ENCODE measurements around the gene ERBB3. TPM values are rescaled to one million over a fixed set of nuclear protein-coding genes. Genes with fewer than 3 reads are reported as not detected.

The ERBB3 gene
- total RNA-seq, 1 experiment from 2014 or later: 56.5 TPM

- H2BK5ac ChIP-seq (ENCODE audit: insufficient read length, low read length): no peak overlapping the region
- H3K27ac Mint-ChIP-seq: no peak overlapping the region; a peak in 1 of 7 replicates
- H3K27me3 Mint-ChIP-seq (ENCODE audit: low read depth): no peaks in the 10 kb centered on the region
- DNase-seq: no peak
- H2BK120ac ChIP-seq (ENCODE audit: low read depth, low read length, poor library complexity, severe bottlenecking): no peak overlapping the region
- no peak overlapping the region for H3T11ph ChIP-seq (ENCODE audit: low read length)
- H3K4ac ChIP-seq (ENCODE audit: low read depth, low read length): no peak overlapping the region
- no peaks in the 10 kb centered on the region; a peak in 1 of 5 replicates for H3K9me3 Mint-ChIP-seq
- no peak overlapping the region for H3K4me3 Mint-ChIP-seq
- no peak overlapping the region for H2AK5ac ChIP-seq (ENCODE audit: insufficient read length, low read length)
- no peak overlapping the region for H2BK20ac ChIP-seq (ENCODE audit: low read depth, low read length, poor library complexity, severe bottlenecking)
- H3K36me3 Mint-ChIP-seq (ENCODE audit: insufficient read depth in 1 of 3, low read depth in 3 of 3): peaks cover 77 to 93% (median 91%) of the 10 kb centered on the region in 3 experiments
- no peaks in the 10 kb centered on the region for H4K20me1 ChIP-seq (ENCODE audit: control insufficient read depth, insufficient read depth, insufficient read length)
- no peak overlapping the region for H4K8ac ChIP-seq (replicated peaks; ENCODE audit: insufficient read length, low read depth, low read length)
- no peaks in the 10 kb centered on the region for H3K23me2 ChIP-seq (ENCODE audit: insufficient read length, low read depth, low read length, poor library complexity, severe bottlenecking)
- H3K4me2 ChIP-seq (ENCODE audit: insufficient read depth, insufficient read length, low read length): no peak overlapping the region
- no peak for TF ChIP-seq CTCF (conservative IDR thresholded peaks at IDR 0.05)
- H3K14ac ChIP-seq (ENCODE audit: insufficient read depth, low read length): no peak overlapping the region
- H3K27me3 ChIP-seq (ENCODE audit: insufficient read depth, low read length): no peaks in the 10 kb centered on the region
- no peak overlapping the region for H4K5ac ChIP-seq (ENCODE audit: insufficient read length, low read depth, low read length)
- H3K9me3 ChIP-seq (ENCODE audit: control insufficient read depth, low read depth, low read length): no peaks in the 10 kb centered on the region
- H3K56ac ChIP-seq (ENCODE audit: insufficient read length, low read depth, low read length): no peak overlapping the region
- no peak overlapping the region for H2BK12ac ChIP-seq (ENCODE audit: insufficient read length, low read depth, low read length)
- H4K91ac ChIP-seq (ENCODE audit: insufficient read length, low read depth, low read length): no peak overlapping the region
- no peak overlapping the region for H3K9ac ChIP-seq (ENCODE audit: extremely low read depth, insufficient read length, low read length)
- H3K23ac ChIP-seq (ENCODE audit: insufficient read length, low read depth, low read length): no peak overlapping the region
- no peaks in the 10 kb centered on the region for H3K79me2 ChIP-seq (ENCODE audit: insufficient read depth, low read length)
- H2BK15ac ChIP-seq (ENCODE audit: low read depth, low read length): no peak overlapping the region
- H2AFZ ChIP-seq (ENCODE audit: low read length): no peak overlapping the region
- H3K4me1 Mint-ChIP-seq: peaks cover 4% of the 10 kb centered on the region in 2 experiments
- no CpG with 5 or more reads among the region's 6 CpGs for WGBS (ENCODE audit: extremely low coverage, insufficient read length, low lambda C conversion rate)
- no peaks in the 10 kb centered on the region for H3K4me1 ChIP-seq (ENCODE audit: insufficient read depth, low read length)
- no peaks in the 10 kb centered on the region for H3K79me1 ChIP-seq (ENCODE audit: insufficient read depth, low read depth, low read length, poor library complexity, severe bottlenecking)
- H3K18ac ChIP-seq (ENCODE audit: insufficient read length, low read depth, low read length): no peak overlapping the region
- no peak overlapping the region for H3K27ac ChIP-seq (ENCODE audit: insufficient read length, low read depth, low read length)
Observed at GRCh38 chr12:56134897-56135296, 54.9 kb downstream of the ERBB3 start.
